Mucosa of stomach (tissue), 1 donor: ENCODE measurements around the gene WDFY3.

Source experiments
- H3K27me3 ChIP-seq: one replicate; pipeline ENCODE4 v1.7.0; 2013; ENCODE audit warnings: mild to moderate bottlenecking, low read length; ENCODE audit not compliant: control insufficient read depth, insufficient read depth
- H3K36me3 ChIP-seq: one replicate; pipeline ENCODE4 v1.7.0; 2013; ENCODE audit warnings: low read length; ENCODE audit not compliant: control insufficient read depth, insufficient read depth
- H3K4me1 ChIP-seq: one replicate; pipeline ENCODE4 v1.7.0; 2013; ENCODE audit warnings: mild to moderate bottlenecking, low read length; ENCODE audit not compliant: control insufficient read depth, insufficient read depth
- H3K4me3 ChIP-seq: one replicate; pipeline ENCODE4 v1.7.0; 2013; ENCODE audit warnings: low read length
- H3K9ac ChIP-seq: one replicate; pipeline ENCODE4 v1.7.0; 2013; ENCODE audit warnings: mild to moderate bottlenecking, low read length, moderate library complexity
- H3K9me3 ChIP-seq: one replicate; pipeline ENCODE4 v1.7.0; 2013; ENCODE audit warnings: mild to moderate bottlenecking, low read length, moderate library complexity; ENCODE audit not compliant: control insufficient read depth
- donor health status: Pancreatic carcinoma.

WDFY3 gene

DNA sequence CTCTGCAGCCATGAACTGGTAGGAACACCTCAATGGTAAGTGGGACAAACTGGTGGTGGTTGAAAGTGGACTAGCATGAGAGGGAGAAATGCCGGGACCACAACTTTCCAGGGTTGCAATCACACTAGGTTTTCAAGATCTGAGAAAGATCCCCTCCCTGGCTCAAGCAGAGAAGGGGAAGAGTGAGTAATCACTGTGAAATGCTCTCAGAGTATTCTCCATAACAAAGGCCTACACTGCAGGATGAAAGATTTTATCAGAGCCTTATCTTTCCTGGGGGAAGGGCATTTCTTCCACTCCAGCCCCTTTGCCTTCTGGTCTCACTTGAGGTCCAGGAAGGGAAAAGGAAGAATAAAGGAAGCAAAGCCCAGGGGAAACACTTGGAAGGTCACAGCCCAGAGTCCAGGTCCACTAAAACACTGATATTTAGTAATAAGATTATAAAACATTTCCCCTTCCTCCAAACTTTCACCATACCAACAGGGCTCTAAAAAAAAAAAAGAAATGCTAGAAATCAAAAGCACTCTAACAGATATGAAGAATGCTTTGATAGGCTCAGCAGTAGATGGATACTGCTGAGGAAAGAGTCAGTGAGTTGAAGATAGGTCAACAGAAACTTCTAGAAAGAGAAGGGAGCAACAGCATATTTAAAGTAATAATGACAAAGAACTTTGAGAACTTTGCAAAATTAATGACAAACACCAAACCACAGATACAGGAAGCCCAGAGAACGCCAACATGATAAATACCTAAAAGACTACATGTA, 95.9 kb downstream of the WDFY3 start:
- H3K9ac ChIP-seq = no peak overlapping the region
- no peaks in the 10 kb centered on the region for H3K9me3 ChIP-seq
- no peaks in the 10 kb centered on the region for H3K4me1 ChIP-seq
- no peaks in the 10 kb centered on the region for H3K27me3 ChIP-seq
- H3K36me3 ChIP-seq = no peaks in the 10 kb centered on the region
- no peak overlapping the region for H3K4me3 ChIP-seq

DNA sequence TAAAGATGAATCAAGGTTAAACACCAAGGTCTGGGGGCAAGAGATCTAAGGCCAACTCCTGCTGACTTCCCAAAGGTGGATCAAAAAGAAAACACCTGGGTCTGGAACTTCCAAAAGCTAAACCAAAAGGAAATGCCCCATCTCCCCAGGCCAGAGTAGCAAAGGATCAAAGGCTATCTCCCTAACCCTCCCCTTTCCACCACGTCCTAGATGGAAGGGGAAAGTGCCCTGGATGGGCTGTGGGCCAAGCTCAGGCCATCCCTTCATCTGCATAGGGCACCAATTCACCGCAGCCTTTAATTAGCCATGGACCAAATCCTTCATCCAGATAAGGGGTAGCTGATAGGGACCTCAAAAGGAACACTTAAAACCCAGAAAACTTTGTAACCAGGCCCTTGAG, 100.2 kb downstream of the WDFY3 start:
- Histone ChIP-seq H3K27me3 (no peaks in the 10 kb centered on the region), H3K4me1 (no peaks in the 10 kb centered on the region), H3K9ac (no peak overlapping the region), H3K4me3 (no peak overlapping the region), H3K36me3 (no peaks in the 10 kb centered on the region), H3K9me3 (no peaks in the 10 kb centered on the region)

DNA sequence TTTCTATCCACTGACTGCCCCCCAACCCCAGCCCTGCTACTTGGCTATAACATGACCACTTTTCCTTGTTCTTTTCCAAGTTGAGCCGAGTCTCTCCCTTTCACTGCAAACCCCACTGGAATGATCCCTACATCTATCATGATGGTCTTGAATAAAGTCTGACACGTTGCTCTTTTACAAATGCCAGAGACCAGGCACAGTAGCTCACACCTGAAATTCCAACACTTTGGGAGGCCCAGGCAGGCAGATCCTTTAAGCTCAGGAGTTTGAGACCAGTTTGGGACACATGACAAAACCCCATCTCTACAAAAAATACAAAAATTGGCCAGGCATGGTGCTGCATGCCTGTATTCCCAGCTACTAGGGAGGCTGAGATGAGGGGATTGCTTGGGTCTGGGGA, 100.9 kb downstream of the WDFY3 start:
- Histone ChIP-seq H3K9ac (no peak overlapping the region), H3K27me3 (no peaks in the 10 kb centered on the region), H3K4me1 (no peaks in the 10 kb centered on the region), H3K9me3 (no peaks in the 10 kb centered on the region), H3K4me3 (no peak overlapping the region), H3K36me3 (no peaks in the 10 kb centered on the region)

DNA sequence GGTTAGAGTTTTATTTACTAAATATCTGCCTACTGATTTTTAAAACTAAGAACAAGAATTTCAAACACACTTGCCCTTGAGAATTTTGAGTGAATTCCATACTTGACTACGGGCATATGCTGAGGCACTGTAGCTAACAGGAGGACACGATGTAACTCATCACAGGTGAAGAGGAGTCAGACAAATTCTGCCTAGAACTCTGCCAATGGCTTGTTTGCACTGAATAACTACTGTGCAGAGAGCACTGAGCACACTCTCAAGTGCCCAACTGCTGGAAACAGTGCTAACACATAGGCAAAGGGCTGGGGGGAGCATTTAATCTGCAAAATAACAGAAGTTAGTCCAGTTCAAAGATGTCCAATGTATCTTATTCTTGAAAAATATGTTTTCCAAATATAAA, 104.4 kb downstream of the WDFY3 start:
- no peak overlapping the region for H3K9ac ChIP-seq
- no peaks in the 10 kb centered on the region for H3K36me3 ChIP-seq
- H3K4me3 ChIP-seq = no peak overlapping the region
- no peaks in the 10 kb centered on the region for H3K9me3 ChIP-seq
- no peaks in the 10 kb centered on the region for H3K4me1 ChIP-seq
- H3K27me3 ChIP-seq = no peaks in the 10 kb centered on the region

DNA sequence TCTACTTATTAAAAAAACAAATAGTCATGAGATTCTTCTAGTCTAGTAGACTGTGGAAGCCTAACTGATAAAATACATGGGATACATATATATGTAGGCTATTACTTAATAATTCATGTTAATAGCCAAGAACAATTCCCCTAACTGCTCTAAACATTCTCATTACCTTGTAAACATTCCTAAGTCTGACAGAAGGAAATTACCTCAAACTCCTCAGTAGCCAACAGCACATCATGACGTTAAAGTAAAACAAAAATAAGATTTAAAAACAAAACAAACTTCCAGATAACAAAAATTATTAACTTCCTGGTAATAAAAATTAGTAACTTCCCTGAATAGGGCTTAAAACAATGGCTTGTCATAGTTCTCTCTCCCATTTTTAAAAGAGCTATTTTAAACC, 109.2 kb downstream of the WDFY3 start:
- Histone ChIP-seq H3K9me3 (no peaks in the 10 kb centered on the region), H3K4me1 (no peaks in the 10 kb centered on the region), H3K36me3 (no peaks in the 10 kb centered on the region), H3K9ac (no peak overlapping the region), H3K27me3 (no peaks in the 10 kb centered on the region), H3K4me3 (no peak overlapping the region)

DNA sequence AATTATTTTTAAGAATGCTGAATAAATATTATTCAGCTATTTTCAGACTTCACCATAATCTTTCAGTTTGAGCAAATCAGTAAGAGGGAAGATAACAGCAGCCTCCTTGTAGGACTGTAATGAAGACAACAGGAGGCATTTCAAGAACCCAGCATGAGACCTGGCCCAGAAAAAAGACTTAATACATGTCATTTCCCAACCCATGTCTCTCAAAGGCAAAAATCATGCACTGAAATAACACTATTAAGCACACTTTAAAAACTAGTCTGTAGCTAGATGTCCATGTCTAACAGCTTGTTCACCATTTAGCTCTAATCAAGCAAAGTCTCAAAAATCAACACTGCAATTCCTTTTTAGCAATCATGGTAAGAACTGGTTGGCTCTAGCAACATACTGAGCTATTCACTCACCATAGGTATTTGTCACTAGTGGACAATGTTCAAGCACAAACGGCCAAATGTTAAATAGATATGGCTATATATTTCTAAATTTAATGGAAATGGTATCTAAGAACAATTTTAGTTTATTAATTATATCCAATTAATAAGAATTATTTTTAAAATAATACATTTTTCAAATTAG, 109.9 kb downstream of the WDFY3 start:
- H3K4me1 ChIP-seq = no peaks in the 10 kb centered on the region
- no peaks in the 10 kb centered on the region for H3K27me3 ChIP-seq
- no peaks in the 10 kb centered on the region for H3K36me3 ChIP-seq
- H3K4me3 ChIP-seq = no peak overlapping the region
- no peak overlapping the region for H3K9ac ChIP-seq
- H3K9me3 ChIP-seq = no peaks in the 10 kb centered on the region

DNA sequence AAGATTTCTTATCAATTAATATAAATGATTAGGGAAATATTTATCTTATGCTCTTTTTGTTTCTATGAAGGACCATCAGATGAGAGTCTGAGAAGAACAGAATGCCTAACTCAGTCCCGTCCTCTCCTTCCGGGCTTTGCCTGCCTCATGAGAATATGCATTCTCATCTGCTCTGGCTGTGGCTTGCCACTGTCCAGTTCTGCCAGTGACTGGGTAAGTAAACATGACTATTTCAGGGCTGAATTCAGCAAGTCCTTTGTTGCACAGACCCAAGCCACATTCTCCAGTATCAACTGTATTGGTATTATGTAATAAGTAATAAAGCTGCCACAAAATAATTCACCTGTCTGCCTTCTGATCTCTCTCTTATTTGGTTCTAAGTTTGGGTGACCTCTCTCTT, 110.7 kb downstream of the WDFY3 start:
- Histone ChIP-seq H3K9me3 (no peaks in the 10 kb centered on the region), H3K4me3 (no peak overlapping the region), H3K4me1 (no peaks in the 10 kb centered on the region), H3K36me3 (no peaks in the 10 kb centered on the region), H3K27me3 (no peaks in the 10 kb centered on the region), H3K9ac (no peak overlapping the region)

DNA sequence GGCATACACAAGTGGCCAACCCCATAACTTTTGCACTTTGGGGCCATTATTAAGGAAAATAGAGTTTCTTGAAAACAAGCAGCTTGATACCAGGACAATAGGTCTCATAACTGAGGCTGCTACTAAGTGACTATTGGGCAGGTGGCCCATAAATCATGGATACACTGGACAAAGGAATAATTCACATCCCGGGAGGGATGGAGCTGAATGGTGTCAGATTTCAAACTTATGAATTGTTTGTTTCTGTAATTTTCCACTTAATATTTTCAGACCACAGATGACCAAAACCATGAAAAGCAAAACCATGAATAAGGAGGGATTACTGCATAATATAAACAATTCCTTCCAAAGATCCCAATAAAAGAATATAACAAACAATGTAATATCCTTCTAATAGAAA, 114.4 kb downstream of the WDFY3 start:
- no peaks in the 10 kb centered on the region for H3K4me1 ChIP-seq
- no peaks in the 10 kb centered on the region for H3K27me3 ChIP-seq
- H3K9ac ChIP-seq = no peak overlapping the region
- no peaks in the 10 kb centered on the region for H3K9me3 ChIP-seq
- H3K4me3 ChIP-seq = no peak overlapping the region
- H3K36me3 ChIP-seq = no peaks in the 10 kb centered on the region

DNA sequence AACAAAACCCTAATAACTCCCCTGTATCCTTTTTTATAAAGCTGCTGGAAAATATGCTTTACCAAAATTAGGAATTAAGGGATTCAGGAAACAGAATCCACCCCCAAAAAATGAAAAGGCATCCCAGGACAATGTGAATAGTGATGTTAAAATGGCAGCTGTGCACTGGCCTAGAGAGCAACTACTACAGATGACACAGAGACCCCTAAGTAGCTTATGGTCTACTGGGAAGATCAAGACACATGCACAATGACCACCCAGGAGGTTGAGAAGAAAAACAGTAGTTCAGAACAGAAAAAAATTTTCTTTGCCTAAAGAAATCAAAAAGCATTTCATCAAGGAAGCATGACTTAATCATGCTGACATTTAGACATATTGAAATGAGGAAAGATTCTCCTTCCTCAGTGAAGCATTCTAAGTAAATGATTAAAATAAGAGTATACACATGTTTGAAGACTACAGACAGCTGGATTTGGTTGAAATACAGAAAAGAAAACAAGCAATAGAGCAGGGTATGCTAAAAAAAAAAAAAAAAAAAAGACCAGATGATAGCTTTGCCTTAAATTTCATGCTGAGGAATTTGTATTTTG, 117.3 kb downstream of the WDFY3 start:
- Histone ChIP-seq H3K4me1 (no peaks in the 10 kb centered on the region), H3K9me3 (no peaks in the 10 kb centered on the region), H3K36me3 (no peaks in the 10 kb centered on the region), H3K27me3 (no peaks in the 10 kb centered on the region), H3K9ac (no peak overlapping the region), H3K4me3 (no peak overlapping the region)

DNA sequence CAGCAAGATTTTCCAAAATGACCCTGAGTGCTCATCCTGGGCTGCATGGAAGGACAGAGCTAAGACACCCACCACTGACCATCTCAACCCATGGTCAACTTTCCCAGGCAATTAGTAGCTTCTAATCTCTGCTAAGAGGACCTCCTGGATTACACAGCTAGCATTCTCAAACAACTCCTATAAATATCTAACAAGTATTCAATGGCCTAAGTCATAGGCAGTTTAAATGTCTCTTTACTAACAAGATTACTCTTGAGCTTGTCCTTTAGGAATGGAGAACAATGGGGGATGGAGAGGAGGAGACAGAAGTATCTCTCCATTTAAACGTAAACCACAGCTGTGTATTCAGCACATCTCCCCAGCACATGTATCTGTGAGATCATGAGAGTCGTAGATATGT, 118.1 kb downstream of the WDFY3 start:
- H3K27me3 ChIP-seq = no peaks in the 10 kb centered on the region
- H3K4me1 ChIP-seq = no peaks in the 10 kb centered on the region
- no peak overlapping the region for H3K9ac ChIP-seq
- no peak overlapping the region for H3K4me3 ChIP-seq
- no peaks in the 10 kb centered on the region for H3K36me3 ChIP-seq
- no peaks in the 10 kb centered on the region for H3K9me3 ChIP-seq

DNA sequence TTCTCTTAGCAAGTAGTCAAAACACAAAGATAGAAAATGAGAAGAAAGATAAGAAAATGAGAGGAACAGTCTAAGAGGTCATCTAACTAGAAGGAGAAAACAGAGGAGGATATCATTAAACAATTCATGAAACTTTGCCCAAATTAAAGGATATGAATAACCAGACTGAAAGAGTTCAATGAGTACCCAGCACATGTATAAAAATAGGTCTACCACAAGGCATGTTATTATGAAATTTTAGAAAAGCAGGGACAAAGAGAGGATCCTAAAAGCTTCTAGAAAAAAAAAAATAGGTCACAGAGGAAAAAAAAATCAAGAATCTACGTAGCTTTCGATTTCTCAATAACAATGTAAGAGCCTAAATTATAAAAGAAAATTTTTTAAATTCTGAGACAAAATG, 118.5 kb downstream of the WDFY3 start:
- no peaks in the 10 kb centered on the region for H3K9me3 ChIP-seq
- H3K4me1 ChIP-seq = no peaks in the 10 kb centered on the region
- no peaks in the 10 kb centered on the region for H3K27me3 ChIP-seq
- H3K9ac ChIP-seq = no peak overlapping the region
- H3K36me3 ChIP-seq = no peaks in the 10 kb centered on the region
- H3K4me3 ChIP-seq = no peak overlapping the region

DNA sequence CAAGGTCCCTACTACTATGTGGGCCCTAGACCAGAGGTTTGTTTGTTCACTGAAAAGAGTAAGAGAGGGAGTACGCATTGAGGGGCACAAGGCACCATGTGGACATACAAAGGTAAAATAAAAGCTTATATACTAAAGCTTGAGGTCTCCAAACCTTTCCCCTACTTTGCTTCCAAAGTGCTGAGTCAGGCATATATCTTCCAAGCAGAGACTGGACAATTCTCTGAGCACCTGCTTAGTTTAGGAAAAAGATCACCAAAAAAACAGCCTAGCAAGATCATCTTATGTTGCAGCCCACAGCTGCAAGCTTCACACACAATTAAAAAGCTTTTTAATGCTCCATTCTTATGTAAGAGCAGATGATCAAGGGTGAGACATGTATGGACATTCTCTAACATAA, 119.5 kb downstream of the WDFY3 start:
- Histone ChIP-seq H3K36me3 (no peaks in the 10 kb centered on the region), H3K9me3 (no peaks in the 10 kb centered on the region), H3K9ac (no peak overlapping the region), H3K4me3 (no peak overlapping the region), H3K27me3 (no peaks in the 10 kb centered on the region), H3K4me1 (no peaks in the 10 kb centered on the region)
